H9 (cell line): ENCODE data around the gene MAGOH. TPM values are rescaled to one million over a fixed set of nuclear protein-coding genes. Genes with fewer than 3 reads are reported as not detected.
A peak's percentile ranks its signal among the peaks of the same experiment; 100 is the strongest.

Experiments used
- DNase-seq: peaks from one replicate; pipeline ENCODE4 v3.0.0-alpha.2; 2017
- H2AFZ ChIP-seq: one replicate; pipeline ENCODE4 v1.6.1; 2013; ENCODE audit warnings: mild to moderate bottlenecking, low read length, control low read depth, moderate library complexity
- H2AK5ac ChIP-seq: 2 replicates; pipeline ENCODE4 v1.6.1; 2013; ENCODE audit warnings: low read length, control low read depth, mixed read lengths; ENCODE audit not compliant: insufficient read length
- H2BK120ac ChIP-seq: one replicate; pipeline ENCODE4 v1.6.1; 2013; ENCODE audit warnings: low read depth, mild to moderate bottlenecking, low read length, control low read depth, inconsistent platforms; ENCODE audit not compliant: poor library complexity, severe bottlenecking
- H2BK12ac ChIP-seq: 2 replicates; pipeline ENCODE4 v1.6.1; 2013; ENCODE audit warnings: low read length, control low read depth, mixed read lengths, low read depth; ENCODE audit not compliant: insufficient read length
- H2BK15ac ChIP-seq: 2 replicates; pipeline ENCODE4 v1.6.1; 2013; ENCODE audit warnings: low read depth, low read length, control low read depth
- H2BK20ac ChIP-seq: one replicate; pipeline ENCODE4 v1.6.1; 2013; ENCODE audit warnings: low read depth, mild to moderate bottlenecking, low read length, control low read depth, inconsistent platforms; ENCODE audit not compliant: poor library complexity, severe bottlenecking
- H2BK5ac ChIP-seq: 2 replicates; pipeline ENCODE4 v1.6.1; 2013; ENCODE audit warnings: low read length, control low read depth, mixed read lengths; ENCODE audit not compliant: insufficient read length
- H3K14ac ChIP-seq: 2 replicates; pipeline ENCODE4 v1.6.1; 2013; ENCODE audit warnings: low read length, control low read depth; ENCODE audit not compliant: insufficient read depth
- H3K18ac ChIP-seq: 2 replicates; pipeline ENCODE4 v1.6.1; 2013; ENCODE audit warnings: low read depth, mild to moderate bottlenecking, mixed read lengths, low read length, control low read depth; ENCODE audit not compliant: insufficient read length
- H3K23ac ChIP-seq: 2 replicates; pipeline ENCODE4 v1.6.1; 2013; ENCODE audit warnings: low read length, control low read depth, mixed read lengths, low read depth; ENCODE audit not compliant: insufficient read length
- H3K23me2 ChIP-seq: 2 replicates; pipeline ENCODE4 v1.6.1; 2013; ENCODE audit warnings: low read depth, mild to moderate bottlenecking, mixed read lengths, low read length, control low read depth; ENCODE audit not compliant: insufficient read length, poor library complexity, severe bottlenecking
- H3K27ac ChIP-seq: 2 replicates; pipeline ENCODE4 v1.5.1; 2013; ENCODE audit warnings: low read length, control low read depth, mixed read lengths, low read depth; ENCODE audit not compliant: insufficient read length
- H3K27me3 ChIP-seq: 2 replicates; pipeline ENCODE4 v1.6.1; 2013; ENCODE audit warnings: low read length, control low read depth, inconsistent platforms; ENCODE audit not compliant: insufficient read depth
- H3K4ac ChIP-seq: 2 replicates; pipeline ENCODE4 v1.6.1; 2013; ENCODE audit warnings: low read depth, mild to moderate bottlenecking, control low read depth, inconsistent platforms, low read length, moderate library complexity
- H3K4me1 ChIP-seq: 2 replicates; pipeline ENCODE4 v1.6.1; 2013; ENCODE audit warnings: low read length, control low read depth, inconsistent platforms; ENCODE audit not compliant: insufficient read depth
- H3K4me2 ChIP-seq: 2 replicates; pipeline ENCODE4 v1.6.1; 2013; ENCODE audit warnings: low read length, control low read depth, mixed read lengths; ENCODE audit not compliant: insufficient read length, insufficient read depth
- H3K56ac ChIP-seq: 2 replicates; pipeline ENCODE4 v1.6.1; 2013; ENCODE audit warnings: low read depth, mild to moderate bottlenecking, mixed read lengths, low read length, control low read depth; ENCODE audit not compliant: insufficient read length
- H3K79me1 ChIP-seq: 2 replicates; pipeline ENCODE4 v1.6.1; 2013; ENCODE audit warnings: low read depth, mild to moderate bottlenecking, moderate library complexity, low read length, control low read depth, inconsistent platforms; ENCODE audit not compliant: insufficient read depth, poor library complexity, severe bottlenecking
- H3K79me2 ChIP-seq: 2 replicates; pipeline ENCODE4 v1.6.1; 2013; ENCODE audit warnings: low read length, control low read depth, inconsistent platforms; ENCODE audit not compliant: insufficient read depth
- H3K9ac ChIP-seq: 2 replicates; pipeline ENCODE4 v1.6.1; 2013; ENCODE audit warnings: low read length, control low read depth, mixed read lengths; ENCODE audit not compliant: insufficient read length; ENCODE audit errors: extremely low read depth
- H3K9me3 ChIP-seq: one replicate; pipeline ENCODE4 v1.6.1; 2013; ENCODE audit warnings: low read depth, low read length, inconsistent platforms; ENCODE audit not compliant: control insufficient read depth
- H3T11ph ChIP-seq: one replicate; pipeline ENCODE4 v1.6.1; 2013; ENCODE audit warnings: mild to moderate bottlenecking, low read length, control low read depth, inconsistent platforms
- H4K20me1 ChIP-seq: one replicate; pipeline ENCODE4 v1.6.1; 2013; ENCODE audit not compliant: control insufficient read depth, insufficient read length, insufficient read depth
- H4K5ac ChIP-seq: 2 replicates; pipeline ENCODE4 v1.6.1; 2013; ENCODE audit warnings: low read depth, mild to moderate bottlenecking, mixed read lengths, low read length, control low read depth; ENCODE audit not compliant: insufficient read length
- H4K8ac ChIP-seq: replicated peaks from 2 replicates; pipeline ENCODE4 v1.6.1; 2013; ENCODE audit warnings: low read length, control low read depth, mixed read lengths, low read depth; ENCODE audit not compliant: insufficient read length
- H4K91ac ChIP-seq: 2 replicates; pipeline ENCODE4 v1.6.1; 2013; ENCODE audit warnings: low read depth, mild to moderate bottlenecking, moderate library complexity, mixed read lengths, low read length, control low read depth; ENCODE audit not compliant: insufficient read length
- H3K27ac Mint-ChIP-seq, 3 experiments: 2 replicates in 2 of 3; 3 replicates in 1 of 3; pipeline ENCODE4 v1.8.0; 2020 to 2021; ENCODE audit warnings: mixed read lengths in 3 of 3, mild to moderate bottlenecking in 1 of 3, moderate library complexity in 1 of 3
- H3K27me3 Mint-ChIP-seq: 2 replicates; pipeline ENCODE4 v1.8.0; 2021; ENCODE audit warnings: low read depth, mild to moderate bottlenecking, moderate library complexity, mixed read lengths
- H3K36me3 Mint-ChIP-seq, 3 experiments: 2 replicates in 2 of 3; 3 replicates in 1 of 3; pipeline ENCODE4 v1.8.0; 2020 to 2021; ENCODE audit warnings: low read depth in 3 of 3, mixed read lengths in 3 of 3; ENCODE audit not compliant: insufficient read depth in 1 of 3
- H3K4me1 Mint-ChIP-seq, 2 experiments: 2 replicates each; pipeline ENCODE4 v1.8.0; 2020; ENCODE audit warnings: mixed read lengths in 2 of 2
- H3K4me3 Mint-ChIP-seq, 2 experiments: 2 replicates in 1 of 2; 3 replicates in 1 of 2; pipeline ENCODE4 v1.8.0; 2020 to 2021; ENCODE audit warnings: mild to moderate bottlenecking in 2 of 2, mixed read lengths in 2 of 2, moderate library complexity in 1 of 2
- H3K9me3 Mint-ChIP-seq, 2 experiments: 2 replicates in 1 of 2; 3 replicates in 1 of 2; pipeline ENCODE4 v1.8.0; 2020; ENCODE audit warnings: mild to moderate bottlenecking in 2 of 2, mixed read lengths in 2 of 2, moderate library complexity in 1 of 2
- whole genome bisulfite sequencing: extraction: QIAGEN DNeasy Blood & Tissue Kit; methylation state at CpG from one replicate; pipeline ENCODE4 v1.1.7; 2013; ENCODE audit warnings: missing lambda C conversion rate, low lambda C conversion rate, mixed read lengths; ENCODE audit not compliant: insufficient read length; ENCODE audit errors: extremely low coverage; 5-methylcytosine and 5-hydroxymethylcytosine counted together
- total RNA-seq: library from RNA; stranded (reverse); gene quantifications from 2 replicates; pipeline ENCODE4 v1.2.1, GENCODE V29; 2021
- TF ChIP-seq, protein P1 (sequence below): fragments of 200-600 bp; sonication (generic); conservative IDR thresholded peaks from 3 replicates; pipeline ENCODE4 v1.8.0; 2021; ENCODE audit warnings: antibody characterized with exemption, mild to moderate bottlenecking

MAGOH gene
- total RNA-seq, 1 experiment from 2014 or later, result 81.2 TPM

GRCh38 chr1:53220171-53220961 is 18.0 kb downstream of the MAGOH start, which contains the start of gene CZIB:
TSS of gene CZIB (minus strand) at chr1:53220634. CDS start at chr1:53220575, 59 bp downstream.
- Mint-ChIP-seq H3K27ac (peak within 1 kb of the TSS; percentile 94 to 99 (median 96)), H3K36me3 (peaks cover 0 to 21% (median 13%) of the 10 kb centered on the region in 3 experiments; a peak in 5 of 7 replicates), H3K27me3 (no peaks in the 10 kb centered on the region), H3K4me1 (peaks cover 14 to 20% of the 10 kb centered on the region in 2 experiments), H3K9me3 (no peaks in the 10 kb centered on the region), H3K4me3 (peak within 1 kb of the TSS; percentile 88 to 93)
- H2AK5ac ChIP-seq, result no peak within 1 kb of the TSS
- H3K79me2 ChIP-seq, result no peaks in the 10 kb centered on the region
- H3T11ph ChIP-seq, result no peak within 1 kb of the TSS
- H3K27ac ChIP-seq, result peak within 1 kb of the TSS; percentile 16
- H2BK5ac ChIP-seq, result no peak within 1 kb of the TSS
- H3K9ac ChIP-seq, result peak within 1 kb of the TSS; percentile 88
- H2BK120ac ChIP-seq, result no peak within 1 kb of the TSS
- no peaks in the 10 kb centered on the region for H4K20me1 ChIP-seq
- H2BK20ac ChIP-seq, result no peak within 1 kb of the TSS
- no peak within 1 kb of the TSS for H3K4ac ChIP-seq
- WGBS, result no CpG with 5 or more reads among the region's 61 CpGs
- no peak within 1 kb of the TSS for H2BK15ac ChIP-seq
- no peak within 1 kb of the TSS for H4K5ac ChIP-seq
- H2AFZ ChIP-seq, result no peak within 1 kb of the TSS
- H4K91ac ChIP-seq, result no peak within 1 kb of the TSS
- peak; percentile 93 for DNase-seq
- no peaks in the 10 kb centered on the region for H3K79me1 ChIP-seq
- TF ChIP-seq, protein P1, sequence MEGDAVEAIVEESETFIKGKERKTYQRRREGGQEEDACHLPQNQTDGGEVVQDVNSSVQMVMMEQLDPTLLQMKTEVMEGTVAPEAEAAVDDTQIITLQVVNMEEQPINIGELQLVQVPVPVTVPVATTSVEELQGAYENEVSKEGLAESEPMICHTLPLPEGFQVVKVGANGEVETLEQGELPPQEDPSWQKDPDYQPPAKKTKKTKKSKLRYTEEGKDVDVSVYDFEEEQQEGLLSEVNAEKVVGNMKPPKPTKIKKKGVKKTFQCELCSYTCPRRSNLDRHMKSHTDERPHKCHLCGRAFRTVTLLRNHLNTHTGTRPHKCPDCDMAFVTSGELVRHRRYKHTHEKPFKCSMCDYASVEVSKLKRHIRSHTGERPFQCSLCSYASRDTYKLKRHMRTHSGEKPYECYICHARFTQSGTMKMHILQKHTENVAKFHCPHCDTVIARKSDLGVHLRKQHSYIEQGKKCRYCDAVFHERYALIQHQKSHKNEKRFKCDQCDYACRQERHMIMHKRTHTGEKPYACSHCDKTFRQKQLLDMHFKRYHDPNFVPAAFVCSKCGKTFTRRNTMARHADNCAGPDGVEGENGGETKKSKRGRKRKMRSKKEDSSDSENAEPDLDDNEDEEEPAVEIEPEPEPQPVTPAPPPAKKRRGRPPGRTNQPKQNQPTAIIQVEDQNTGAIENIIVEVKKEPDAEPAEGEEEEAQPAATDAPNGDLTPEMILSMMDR, result no peak
- peak within 1 kb of the TSS; percentile 46 for H3K4me2 ChIP-seq
- H3K23ac ChIP-seq, result no peak within 1 kb of the TSS
- 0 out of 2 replicates have a peak, but pooled peaks cover 3% of the 10 kb centered on the region for H3K4me1 ChIP-seq
- peak within 1 kb of the TSS; percentile 92; the same call in 1 of the 2 replicates for H3K14ac ChIP-seq
- H3K23me2 ChIP-seq, result peaks cover 4% of the 10 kb centered on the region
- H4K8ac ChIP-seq, result no peak within 1 kb of the TSS
- H3K9me3 ChIP-seq, result no peaks in the 10 kb centered on the region
- H3K18ac ChIP-seq, result peak within 1 kb of the TSS; percentile 93
- no peak within 1 kb of the TSS for H2BK12ac ChIP-seq
- H3K27me3 ChIP-seq, result no peaks in the 10 kb centered on the region
- no peak within 1 kb of the TSS for H3K56ac ChIP-seq
